Uterus (tissue), 4 donors: ENCODE data around the gene BCAP29. TPM values are rescaled to one million over a fixed set of nuclear protein-coding genes. Genes with fewer than 3 reads are reported as not detected.
"Not testable (repeated sequence)": the region's sequence is repeated elsewhere in the genome, so short reads cannot be mapped to it uniquely, and the experiment has no call there.

Experiments
- DNase-seq, 2 donors: peaks; one replicate each; pipeline ENCODE4 v3.0.0-alpha.2; 2019 to 2020
- H3K27ac ChIP-seq, 2 donors: fragments of 200-600 bp; sonication (generic); 1 replicate in 1 of 2; 2 replicates in 1 of 2; pipeline ENCODE4 v1.5.1; 2016 to 2018
- H3K27me3 ChIP-seq, 2 donors: fragments of 200-600 bp; sonication (generic); one replicate each; pipeline ENCODE4 v1.5.1; 2018 to 2019; ENCODE audit warnings: control low read depth in 1 of 2
- H3K36me3 ChIP-seq, 2 donors: fragments of 200-600 bp; sonication (generic); one replicate each; pipeline ENCODE4 v1.5.1; 2019; ENCODE audit warnings: control low read depth in 1 of 2
- H3K4me1 ChIP-seq, 2 donors: fragments of 200-600 bp; sonication (generic); one replicate each; pipeline ENCODE4 v1.5.1; 2018 to 2019; ENCODE audit warnings: control low read depth in 1 of 2
- H3K4me3 ChIP-seq, 2 donors: fragments of 200-600 bp; sonication (generic); 1 replicate in 1 of 2; 2 replicates in 1 of 2; pipeline ENCODE4 v1.5.1; 2018 to 2019; ENCODE audit warnings: mild to moderate bottlenecking in 1 of 2
- H3K9me3 ChIP-seq, 2 donors: fragments of 200-600 bp; sonication (generic); one replicate each; pipeline ENCODE4 v1.5.1; 2019; ENCODE audit warnings: control low read depth in 1 of 2
- POLR2A ChIP-seq, 2 donors: fragments of 450-650 bp; IDR thresholded peaks; one replicate each; pipeline ENCODE4 v1.6.1; 2016; ENCODE audit warnings: antibody characterized with exemption in 2 of 2, mild to moderate bottlenecking in 1 of 2, moderate library complexity in 1 of 2
- intact Hi-C: fragments of 100-400 bp; cut with DNase I; formaldehyde crosslinking; loops from one replicate; pipeline ENCODE4 v1.15.1; 2023; ENCODE audit warnings: low total_unique reads
- total RNA-seq, 4 donors: library from RNA; depleted of rRNA in 3 of 4; stranded (reverse); fragments of >200 nt in 3 of 4; gene quantifications; one replicate each; pipeline versions ENCODE4 v1.1.0 to v1.2.4, GENCODE V29; 2014 to 2023
- TF ChIP-seq, protein P1 (sequence below), 4 experiments: fragments of 200-600 bp in 2 of 4; fragments of 450-650 bp in 2 of 4; sonication (generic) in 2 of 4; IDR thresholded peaks; one replicate each; pipeline ENCODE4 v1.5.1; 2016 to 2019; ENCODE audit warnings: antibody characterized with exemption in 4 of 4, mild to moderate bottlenecking in 2 of 4, moderate library complexity in 1 of 4
- donor health status: DM: yes; HTN: yes; CAD: no.

The BCAP29 gene
- total RNA-seq, 4 donors from 2014 or later, result 13.6 to 287 (median 110) TPM

DNA sequence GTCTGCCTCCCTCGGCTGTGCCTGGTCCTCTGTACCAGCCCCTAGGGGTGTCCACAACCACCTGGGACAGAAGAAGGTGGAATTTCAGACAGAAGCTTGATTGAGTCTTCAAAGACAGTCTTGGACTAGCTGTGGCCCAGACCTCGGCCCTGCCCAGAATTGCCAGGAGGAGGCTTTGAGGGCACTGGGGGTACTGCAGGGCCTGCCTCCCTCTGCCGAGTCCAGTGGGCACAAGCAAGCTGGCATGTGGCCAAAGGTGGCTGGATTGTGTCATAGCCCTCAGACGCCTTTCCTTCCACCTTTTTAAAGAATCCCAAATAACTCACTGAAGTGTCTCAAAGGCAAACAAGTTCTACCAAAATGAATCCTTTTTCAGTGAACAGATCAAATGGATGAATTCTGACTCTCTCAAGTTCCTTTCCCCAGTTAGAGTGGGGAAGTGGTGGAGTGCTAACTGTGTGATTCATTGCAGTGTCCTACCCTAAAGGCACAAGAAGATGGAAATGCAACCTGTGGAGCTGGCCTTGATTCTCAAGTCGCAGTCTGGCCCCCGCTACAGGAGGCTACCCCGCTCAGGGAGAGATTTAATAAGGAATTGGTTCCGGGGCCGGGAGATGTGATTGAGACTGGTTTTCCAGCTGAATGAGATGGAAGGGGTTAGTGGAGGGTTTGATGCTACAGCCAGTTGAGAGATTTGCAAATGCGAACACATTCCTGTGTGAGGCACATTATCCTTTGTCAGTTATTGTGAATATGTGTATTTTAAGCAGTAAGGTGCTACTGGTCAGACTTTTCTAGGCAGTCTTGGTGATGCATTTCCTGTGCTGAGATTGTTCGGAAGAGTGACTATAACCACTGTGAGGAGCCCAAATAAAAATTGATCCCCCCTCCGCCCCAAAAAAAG lies 51.8 kb downstream of the BCAP29 start:
- no peak for TF ChIP-seq POLR2A (IDR thresholded peaks at IDR 0.05)
- TF ChIP-seq, protein P1, sequence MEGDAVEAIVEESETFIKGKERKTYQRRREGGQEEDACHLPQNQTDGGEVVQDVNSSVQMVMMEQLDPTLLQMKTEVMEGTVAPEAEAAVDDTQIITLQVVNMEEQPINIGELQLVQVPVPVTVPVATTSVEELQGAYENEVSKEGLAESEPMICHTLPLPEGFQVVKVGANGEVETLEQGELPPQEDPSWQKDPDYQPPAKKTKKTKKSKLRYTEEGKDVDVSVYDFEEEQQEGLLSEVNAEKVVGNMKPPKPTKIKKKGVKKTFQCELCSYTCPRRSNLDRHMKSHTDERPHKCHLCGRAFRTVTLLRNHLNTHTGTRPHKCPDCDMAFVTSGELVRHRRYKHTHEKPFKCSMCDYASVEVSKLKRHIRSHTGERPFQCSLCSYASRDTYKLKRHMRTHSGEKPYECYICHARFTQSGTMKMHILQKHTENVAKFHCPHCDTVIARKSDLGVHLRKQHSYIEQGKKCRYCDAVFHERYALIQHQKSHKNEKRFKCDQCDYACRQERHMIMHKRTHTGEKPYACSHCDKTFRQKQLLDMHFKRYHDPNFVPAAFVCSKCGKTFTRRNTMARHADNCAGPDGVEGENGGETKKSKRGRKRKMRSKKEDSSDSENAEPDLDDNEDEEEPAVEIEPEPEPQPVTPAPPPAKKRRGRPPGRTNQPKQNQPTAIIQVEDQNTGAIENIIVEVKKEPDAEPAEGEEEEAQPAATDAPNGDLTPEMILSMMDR (IDR thresholded peaks at IDR 0.05), result no peak
- Histone ChIP-seq H3K9me3 (no peaks in the 10 kb centered on the region), H3K27me3 (no peaks in the 10 kb centered on the region), H3K4me1 (no peaks in the 10 kb centered on the region), H3K36me3 (no peaks in the 10 kb centered on the region), H3K4me3 (no peak overlapping the region), H3K27ac (no peak overlapping the region)
- intact Hi-C loops, result no loop called here
- no peak for DNase-seq

- DNase-seq, result no peak
- no peak overlapping the region for H3K27ac ChIP-seq
- no peak for TF ChIP-seq POLR2A (IDR thresholded peaks at IDR 0.05)
- TF ChIP-seq, protein P1 (IDR thresholded peaks at IDR 0.05), result no peak
- no peaks in the 10 kb centered on the region for H3K36me3 ChIP-seq
- no peaks in the 10 kb centered on the region for H3K4me1 ChIP-seq
- H3K9me3 ChIP-seq, result no peaks in the 10 kb centered on the region
- no peak overlapping the region for H3K4me3 ChIP-seq
- no peaks in the 10 kb centered on the region for H3K27me3 ChIP-seq
- intact Hi-C loops, result no loop called here
Measured at GRCh38 chr7:107632492-107632865, 52.4 kb downstream of the BCAP29 start.

GRCh38 chr7:107638594-107638993 lies 58.5 kb downstream of the BCAP29 start:
- intact Hi-C loops, result no loop called here
- no peaks in the 10 kb centered on the region for H3K36me3 ChIP-seq
- H3K4me1 ChIP-seq, result no peaks in the 10 kb centered on the region
- H3K27ac ChIP-seq, result no peak overlapping the region
- H3K27me3 ChIP-seq, result no peaks in the 10 kb centered on the region
- H3K9me3 ChIP-seq, result no peaks in the 10 kb centered on the region
- no peak for DNase-seq
- no peak overlapping the region for H3K4me3 ChIP-seq
- no peak for TF ChIP-seq POLR2A (IDR thresholded peaks at IDR 0.05)
- TF ChIP-seq, protein P1 (IDR thresholded peaks at IDR 0.05), result no peak

DNA sequence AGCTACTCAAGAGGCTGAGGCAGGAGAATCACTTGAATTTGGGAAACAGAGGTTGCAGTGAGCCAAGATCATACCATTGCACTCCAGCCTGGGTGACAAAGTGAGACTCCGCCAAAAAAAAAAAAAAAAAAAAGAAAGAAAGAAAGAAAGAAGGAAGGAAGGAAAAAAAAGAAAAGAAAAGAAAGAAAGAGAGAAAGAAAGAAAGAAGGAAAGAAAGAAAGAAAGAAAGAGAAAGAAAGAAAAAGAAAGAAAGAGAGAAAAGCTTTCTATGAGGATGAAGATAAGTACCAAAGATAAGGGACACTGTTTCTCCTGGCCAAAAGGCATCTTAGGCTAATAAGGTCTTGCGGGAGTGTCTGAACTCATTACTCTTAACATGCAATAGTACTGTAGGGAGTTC lies 59.0 kb downstream of the BCAP29 start:
- H3K27ac ChIP-seq, intact Hi-C loops: not testable (repeated sequence)

GRCh38 chr7:107641676-107642075 lies 61.6 kb downstream of the BCAP29 start:
- no peak for TF ChIP-seq POLR2A (IDR thresholded peaks at IDR 0.05)
- TF ChIP-seq, protein P1 (IDR thresholded peaks at IDR 0.05), result no peak
- no peak for DNase-seq
- Histone ChIP-seq H3K4me1 (no peaks in the 10 kb centered on the region), H3K9me3 (no peaks in the 10 kb centered on the region), H3K4me3 (no peak overlapping the region), H3K27ac (no peak overlapping the region), H3K27me3 (no peaks in the 10 kb centered on the region), H3K36me3 (no peaks in the 10 kb centered on the region)
- intact Hi-C loops, result no loop called here

More for the DNA sequence above, 59.0 kb downstream of the BCAP29 start:
- DNase-seq, H3K9me3 ChIP-seq, H3K36me3 ChIP-seq, H3K27me3 ChIP-seq, H3K4me3 ChIP-seq, H3K4me1 ChIP-seq: not testable (repeated sequence)
